OCI-LY3 (cell line): ENCODE results near the gene CSH1.

Source experiments
- H2AFZ ChIP-seq: fragments of 200-600, 300-600 bp; shearing (Covaris generic); 2 replicates; pipeline ENCODE4 v1.6.0; 2014; ENCODE audit warnings: antibody characterized with exemption, low read depth, low read length
- H3K27ac ChIP-seq: fragments of 200-600, 300-600 bp; sonication (generic); 2 replicates; pipeline ENCODE4 v1.5.1; 2014; ENCODE audit warnings: mild to moderate bottlenecking, low read length, moderate library complexity, mixed read lengths
- H3K27me3 ChIP-seq: fragments of 200-600, 300-600 bp; sonication (generic); 2 replicates; pipeline ENCODE4 v1.6.1; 2014; ENCODE audit warnings: low read depth, low read length, mixed read lengths
- H3K36me3 ChIP-seq: fragments of 200-600, 300-600 bp; sonication (generic); replicated peaks from 2 replicates; pipeline ENCODE3; 2014; ENCODE audit warnings: low read depth, low read length, mixed read lengths
- H3K4me1 ChIP-seq: fragments of 300-600, 200-600 bp; sonication (generic); 2 replicates; pipeline ENCODE4 v1.6.1; 2014; ENCODE audit warnings: low read length, mixed read lengths
- H3K4me2 ChIP-seq: fragments of 200-600, 300-600 bp; sonication (generic); 2 replicates; pipeline ENCODE4 v1.6.1; 2014; ENCODE audit warnings: low read length, mixed read lengths
- H3K4me3 ChIP-seq: fragments of 300-600, 200-600 bp; sonication (generic); 2 replicates; pipeline ENCODE4 v1.5.1; 2014; ENCODE audit warnings: antibody characterized with exemption, mild to moderate bottlenecking, low read length, moderate library complexity
- H3K79me2 ChIP-seq: fragments of 300-600, 200-600 bp; shearing (Covaris generic); 2 replicates; pipeline ENCODE4 v1.6.1; 2014; ENCODE audit warnings: mild to moderate bottlenecking, low read length, mixed read lengths
- H3K9ac ChIP-seq: fragments of 300-600, 200-600 bp; shearing (Covaris generic); 2 replicates; pipeline ENCODE4 v1.6.0; 2014; ENCODE audit warnings: mild to moderate bottlenecking, low read length, moderate library complexity
- H3K9me3 ChIP-seq: fragments of 200-600, 300-600 bp; shearing (Covaris generic); 2 replicates; pipeline ENCODE4 v1.6.1; 2014; ENCODE audit warnings: low read length, mixed read lengths; ENCODE audit not compliant: insufficient read depth
- H4K20me1 ChIP-seq: fragments of 200-600, 300-600 bp; sonication (generic); 2 replicates; pipeline ENCODE4 v1.6.1; 2016; ENCODE audit warnings: low read length, mixed read lengths; ENCODE audit not compliant: insufficient read depth
- EZH2phosphoT487 ChIP-seq: fragments of 200-600 bp; shearing (Covaris generic); IDR thresholded peaks from 2 replicates; pipeline ENCODE4 v1.6.1; 2018; ENCODE audit warnings: antibody characterized with exemption, mixed run types, low read depth
- TF ChIP-seq, protein P1 (sequence below): fragments of 200-600, 300-600 bp; sonication (generic); IDR thresholded peaks from 2 replicates; pipeline ENCODE4 v1.5.1; 2014; ENCODE audit warnings: antibody characterized with exemption, low read length, low read depth

The CSH1 gene

DNA sequence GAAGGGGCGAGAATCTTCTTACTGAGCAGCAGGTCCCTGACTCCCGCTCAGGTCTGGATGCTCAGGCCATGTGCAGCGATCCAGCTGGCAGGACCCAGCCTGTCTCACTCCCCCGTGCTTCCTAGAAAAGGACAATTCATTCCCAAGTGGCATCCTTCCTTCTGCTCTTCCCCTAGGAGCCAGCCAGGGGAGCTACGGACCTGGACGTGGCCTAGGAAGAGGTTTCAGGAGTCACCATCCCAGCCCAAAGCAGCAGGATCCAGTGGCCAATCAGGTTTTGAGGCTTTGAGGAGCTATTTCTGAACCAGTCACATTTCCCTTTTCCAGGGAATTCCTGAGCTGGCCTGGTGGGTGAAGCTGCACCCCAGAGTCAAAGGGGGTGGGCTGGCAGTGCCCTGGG, 43.5 kb upstream of the CSH1 start:
- Histone ChIP-seq H2AFZ (no peak overlapping the region), H3K36me3 (no peaks in the 10 kb centered on the region), H3K4me1 (peaks cover 6% of the 10 kb centered on the region; the same call in 1 of the 2 replicates), H3K27me3 (peaks cover 5% of the 10 kb centered on the region; the same call in 1 of the 2 replicates), H3K79me2 (no peaks in the 10 kb centered on the region), H3K9me3 (no peaks in the 10 kb centered on the region), H3K9ac (no peak overlapping the region), H4K20me1 (no peaks in the 10 kb centered on the region), H3K27ac (no peak overlapping the region), H3K4me3 (no peak overlapping the region), H3K4me2 (no peak overlapping the region)
- TF ChIP-seq, protein P1, sequence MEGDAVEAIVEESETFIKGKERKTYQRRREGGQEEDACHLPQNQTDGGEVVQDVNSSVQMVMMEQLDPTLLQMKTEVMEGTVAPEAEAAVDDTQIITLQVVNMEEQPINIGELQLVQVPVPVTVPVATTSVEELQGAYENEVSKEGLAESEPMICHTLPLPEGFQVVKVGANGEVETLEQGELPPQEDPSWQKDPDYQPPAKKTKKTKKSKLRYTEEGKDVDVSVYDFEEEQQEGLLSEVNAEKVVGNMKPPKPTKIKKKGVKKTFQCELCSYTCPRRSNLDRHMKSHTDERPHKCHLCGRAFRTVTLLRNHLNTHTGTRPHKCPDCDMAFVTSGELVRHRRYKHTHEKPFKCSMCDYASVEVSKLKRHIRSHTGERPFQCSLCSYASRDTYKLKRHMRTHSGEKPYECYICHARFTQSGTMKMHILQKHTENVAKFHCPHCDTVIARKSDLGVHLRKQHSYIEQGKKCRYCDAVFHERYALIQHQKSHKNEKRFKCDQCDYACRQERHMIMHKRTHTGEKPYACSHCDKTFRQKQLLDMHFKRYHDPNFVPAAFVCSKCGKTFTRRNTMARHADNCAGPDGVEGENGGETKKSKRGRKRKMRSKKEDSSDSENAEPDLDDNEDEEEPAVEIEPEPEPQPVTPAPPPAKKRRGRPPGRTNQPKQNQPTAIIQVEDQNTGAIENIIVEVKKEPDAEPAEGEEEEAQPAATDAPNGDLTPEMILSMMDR: no peak
- TF ChIP-seq EZH2phosphoT487: no peak

DNA sequence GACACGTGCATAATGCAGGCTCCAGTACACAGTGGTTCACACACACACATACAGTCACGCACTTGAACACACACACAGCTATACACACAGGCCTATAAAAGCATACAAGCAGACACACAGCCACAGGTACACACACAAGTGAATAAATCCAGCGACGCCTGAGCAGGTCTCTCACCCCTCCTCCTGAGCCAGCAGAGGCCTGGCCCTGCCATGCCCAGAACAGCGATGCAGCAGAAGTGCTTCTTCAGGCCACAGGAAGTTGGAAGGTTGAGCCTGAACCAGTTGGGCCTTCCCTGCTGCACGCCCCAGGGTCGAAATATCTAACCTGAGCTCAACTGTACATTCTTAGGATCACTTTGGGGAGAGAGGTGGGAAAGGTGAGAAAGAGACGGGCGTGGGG, 43.0 kb upstream of the CSH1 start:
- no peaks in the 10 kb centered on the region for H3K9me3 ChIP-seq
- H3K79me2 ChIP-seq: no peaks in the 10 kb centered on the region

DNA sequence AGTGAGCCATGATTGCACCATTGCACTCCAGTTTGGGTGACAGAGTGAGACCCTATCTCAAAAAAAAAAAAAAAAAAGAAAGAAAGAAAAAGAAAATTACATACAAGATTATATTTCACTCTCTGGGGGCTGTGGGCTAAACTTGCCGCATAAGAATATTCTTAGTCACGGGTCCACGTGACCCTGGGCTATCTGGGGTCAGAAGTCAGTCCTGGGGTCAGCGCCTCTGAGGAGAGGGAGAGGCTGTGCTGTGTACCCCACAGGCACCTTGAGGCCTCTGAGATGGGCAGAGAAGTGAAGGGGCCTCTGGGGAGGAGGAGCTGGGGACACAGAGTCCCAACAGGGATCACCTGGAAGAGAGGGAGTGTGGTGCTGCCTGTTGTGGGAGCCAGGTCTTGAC, 41.5 kb upstream of the CSH1 start:
- H4K20me1 ChIP-seq: no peaks in the 10 kb centered on the region
- no peak overlapping the region for H3K4me2 ChIP-seq
- H3K27me3 ChIP-seq: peaks cover 5% of the 10 kb centered on the region; the same call in 1 of the 2 replicates
- TF ChIP-seq, protein P1: no peak
- TF ChIP-seq EZH2phosphoT487: no peak
- no peak overlapping the region for H3K4me3 ChIP-seq
- H3K27ac ChIP-seq: no peak overlapping the region
- H3K9me3 ChIP-seq: no peaks in the 10 kb centered on the region
- H2AFZ ChIP-seq: no peak overlapping the region
- H3K4me1 ChIP-seq: peaks cover 20% of the 10 kb centered on the region
- H3K36me3 ChIP-seq: no peaks in the 10 kb centered on the region
- no peaks in the 10 kb centered on the region for H3K79me2 ChIP-seq
- H3K9ac ChIP-seq: no peak overlapping the region

More for the DNA sequence above, 43.0 kb upstream of the CSH1 start:
- Histone ChIP-seq H3K9ac (no peak overlapping the region), H3K4me3 (no peak overlapping the region), H4K20me1 (no peaks in the 10 kb centered on the region), H3K4me1 (peaks cover 10% of the 10 kb centered on the region; the same call in 1 of the 2 replicates), H2AFZ (no peak overlapping the region), H3K36me3 (no peaks in the 10 kb centered on the region), H3K27me3 (peaks cover 5% of the 10 kb centered on the region; the same call in 1 of the 2 replicates), H3K4me2 (no peak overlapping the region), H3K27ac (no peak overlapping the region)
- TF ChIP-seq, protein P1: no peak
- TF ChIP-seq EZH2phosphoT487: no peak

DNA sequence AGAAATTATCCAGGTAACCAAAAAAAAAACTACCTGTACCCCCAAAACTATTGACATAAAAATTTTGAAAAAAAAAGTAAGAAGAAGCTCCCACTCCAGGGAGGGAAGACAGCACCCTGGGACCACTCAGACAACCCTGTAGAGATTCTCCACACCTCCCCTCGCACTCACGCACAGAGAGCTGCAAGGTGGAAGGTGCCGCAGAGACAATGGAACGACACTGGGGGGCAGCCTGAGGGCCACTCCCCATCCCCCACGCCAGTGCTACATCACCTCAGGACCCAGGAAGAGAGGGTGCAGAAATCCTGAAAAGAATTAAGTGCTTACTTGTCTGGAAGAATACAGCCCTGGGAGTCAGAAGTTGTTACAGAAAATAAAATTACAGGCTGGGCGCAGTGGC, 40.9 kb upstream of the CSH1 start:
- TF ChIP-seq, protein P1: no peak
- TF ChIP-seq EZH2phosphoT487: no peak

More for the DNA sequence above, 40.9 kb upstream of the CSH1 start:
- Histone ChIP-seq H2AFZ (no peak overlapping the region), H3K4me2 (no peak overlapping the region), H3K36me3 (no peaks in the 10 kb centered on the region), H3K4me3 (no peak overlapping the region), H3K27me3 (peaks cover 5% of the 10 kb centered on the region; the same call in 1 of the 2 replicates), H3K4me1 (peaks cover 25% of the 10 kb centered on the region), H3K79me2 (peaks cover 5% of the 10 kb centered on the region; the same call in 1 of the 2 replicates), H3K27ac (no peak overlapping the region), H4K20me1 (no peaks in the 10 kb centered on the region), H3K9ac (no peak overlapping the region), H3K9me3 (no peaks in the 10 kb centered on the region)
